ENCODE data around the gene C12orf56. TPM values are rescaled to one million over a fixed set of nuclear protein-coding genes. Genes with fewer than 3 reads are reported as not detected.
A peak's percentile ranks its signal among the peaks of the same experiment; 100 is the strongest.

The C12orf56 gene
- total RNA-seq, 2 experiments from 2014 or later, result not detected

DNA sequence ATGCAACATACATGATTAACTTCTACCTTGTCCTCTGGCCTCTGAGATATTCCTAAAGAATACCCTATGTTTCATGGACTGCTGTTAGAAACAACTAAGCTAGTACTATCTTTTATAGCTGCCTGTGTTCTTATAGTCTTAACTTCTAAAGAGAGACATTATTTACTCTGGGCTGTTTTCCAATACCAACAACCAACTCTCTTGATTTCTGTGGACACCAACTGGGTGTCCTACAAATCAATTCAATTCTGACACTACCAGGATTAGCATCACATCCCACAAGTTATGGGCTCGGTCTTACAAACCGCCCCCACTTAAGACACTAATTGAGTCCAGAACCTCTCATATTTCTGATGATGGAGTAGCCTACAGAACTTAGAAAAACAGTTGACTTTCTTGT, 21.9 kb upstream of the C12orf56 start:
- no peaks in the 10 kb centered on the region for H3K9me3 Mint-ChIP-seq
- ChIA-PET POLR2A (no interaction called here), CTCF (no interaction called here)
- peaks cover 28% of the 10 kb centered on the region for H3K4me1 Mint-ChIP-seq (ENCODE audit: low read depth)
- ATAC-seq, result no peak
- no peaks in the 10 kb centered on the region for H3K27me3 Mint-ChIP-seq
- no peak overlapping the region for H3K4me3 Mint-ChIP-seq
- peaks cover 60% of the 10 kb centered on the region for H3K36me3 Mint-ChIP-seq (ENCODE audit: low read depth)
- intact Hi-C loops (cut with micrococcal nuclease), result no loop called here
- no peak overlapping the region for H3K27ac Mint-ChIP-seq
- TF ChIP-seq, protein P1, sequence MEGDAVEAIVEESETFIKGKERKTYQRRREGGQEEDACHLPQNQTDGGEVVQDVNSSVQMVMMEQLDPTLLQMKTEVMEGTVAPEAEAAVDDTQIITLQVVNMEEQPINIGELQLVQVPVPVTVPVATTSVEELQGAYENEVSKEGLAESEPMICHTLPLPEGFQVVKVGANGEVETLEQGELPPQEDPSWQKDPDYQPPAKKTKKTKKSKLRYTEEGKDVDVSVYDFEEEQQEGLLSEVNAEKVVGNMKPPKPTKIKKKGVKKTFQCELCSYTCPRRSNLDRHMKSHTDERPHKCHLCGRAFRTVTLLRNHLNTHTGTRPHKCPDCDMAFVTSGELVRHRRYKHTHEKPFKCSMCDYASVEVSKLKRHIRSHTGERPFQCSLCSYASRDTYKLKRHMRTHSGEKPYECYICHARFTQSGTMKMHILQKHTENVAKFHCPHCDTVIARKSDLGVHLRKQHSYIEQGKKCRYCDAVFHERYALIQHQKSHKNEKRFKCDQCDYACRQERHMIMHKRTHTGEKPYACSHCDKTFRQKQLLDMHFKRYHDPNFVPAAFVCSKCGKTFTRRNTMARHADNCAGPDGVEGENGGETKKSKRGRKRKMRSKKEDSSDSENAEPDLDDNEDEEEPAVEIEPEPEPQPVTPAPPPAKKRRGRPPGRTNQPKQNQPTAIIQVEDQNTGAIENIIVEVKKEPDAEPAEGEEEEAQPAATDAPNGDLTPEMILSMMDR (IDR thresholded peaks at IDR 0.05), result no peak
- no peak for DNase-seq

DNA sequence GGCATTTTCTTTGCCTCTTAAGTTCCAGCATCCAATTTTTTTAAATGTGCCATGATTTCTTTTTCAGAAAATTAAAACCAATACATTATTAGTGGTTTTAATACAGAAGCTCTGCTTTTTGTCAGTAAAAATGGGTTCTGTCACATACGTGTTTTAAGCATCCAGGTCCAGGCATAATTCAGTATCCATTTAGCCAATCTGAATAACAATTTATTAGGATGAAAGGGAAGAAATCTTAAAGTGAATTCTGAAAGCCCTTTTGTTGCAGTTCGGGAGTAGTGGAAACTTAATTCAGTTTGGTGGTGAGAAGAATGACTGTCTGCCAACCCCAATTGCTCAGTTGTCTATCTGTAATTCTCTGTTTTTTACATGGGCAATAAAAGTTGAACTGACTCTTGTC, 20.9 kb upstream of the C12orf56 start:
- ChIA-PET POLR2A (interaction anchor here (0.6 to 1.0 kb wide), 3 partner anchors 25 to 150 kb away, joined by 3 read pairs; no protein-coding TSS in a partner anchor), CTCF (interaction anchor here (0.7 kb wide), 1 partner anchor 413 kb away, joined by 3 read pairs; the partner anchor contains the start of gene TBC1D30)
- H3K27me3 Mint-ChIP-seq, result no peaks in the 10 kb centered on the region
- H3K9me3 Mint-ChIP-seq, result no peaks in the 10 kb centered on the region
- intact Hi-C loops (cut with micrococcal nuclease), result no loop called here
- peaks cover 29% of the 10 kb centered on the region for H3K4me1 Mint-ChIP-seq (ENCODE audit: low read depth)
- H3K36me3 Mint-ChIP-seq (ENCODE audit: low read depth), result peaks cover 60% of the 10 kb centered on the region
- ATAC-seq (no peak), DNase-seq (no peak)
- TF ChIP-seq, protein P1 (IDR thresholded peaks at IDR 0.05), result no peak
- no peak overlapping the region for H3K4me3 Mint-ChIP-seq
- H3K27ac Mint-ChIP-seq, result no peak overlapping the region

DNA sequence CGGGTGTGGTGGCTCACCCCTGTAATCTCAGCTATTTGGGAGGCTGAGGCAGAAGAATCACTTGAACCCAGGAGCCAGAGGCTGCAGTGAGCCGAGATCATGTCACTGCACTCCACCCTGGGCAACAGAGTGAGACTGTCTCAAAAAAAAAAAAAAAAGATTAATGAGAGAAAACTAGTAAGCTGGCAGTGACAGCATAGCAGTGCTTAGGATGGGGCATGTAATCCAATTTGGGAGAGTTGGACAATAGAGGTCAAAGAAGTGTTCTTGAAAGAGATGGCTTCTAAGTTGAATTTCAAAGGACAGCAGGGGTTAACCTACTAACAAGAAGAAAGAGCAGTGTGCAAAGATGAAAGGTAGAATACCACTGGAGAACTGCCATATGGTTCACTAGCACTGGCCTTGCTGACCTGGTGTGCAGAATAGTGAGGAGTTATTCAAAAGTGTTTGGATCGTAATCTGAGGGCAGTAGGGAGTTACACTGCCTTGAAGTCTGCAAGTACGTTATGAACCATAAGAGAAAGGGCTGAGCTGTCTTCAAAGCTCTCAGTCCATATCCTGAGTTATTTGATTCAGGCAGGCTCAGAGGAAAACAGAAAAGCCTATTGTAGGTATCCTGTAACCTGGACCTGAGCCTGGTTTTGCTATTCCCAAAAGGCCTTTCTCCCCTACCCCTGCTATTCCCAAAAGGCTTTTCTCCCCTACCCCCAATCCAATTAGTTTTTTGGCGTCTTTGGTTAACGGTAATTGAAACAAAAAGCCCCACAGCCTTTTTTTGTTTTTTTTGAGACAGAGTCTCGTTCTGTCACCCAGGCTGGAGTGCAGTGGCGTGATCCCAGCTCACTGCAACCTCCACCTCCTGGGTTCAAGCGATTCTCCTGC, 17.0 kb upstream of the C12orf56 start:
- Mint-ChIP-seq H3K4me1 (ENCODE audit: low read depth) (peaks cover 41% of the 10 kb centered on the region), H3K36me3 (ENCODE audit: low read depth) (peaks cover 48% of the 10 kb centered on the region), H3K4me3 (no peak overlapping the region), H3K27me3 (no peaks in the 10 kb centered on the region), H3K27ac (no peak overlapping the region), H3K9me3 (no peaks in the 10 kb centered on the region)
- POLR2A ChIA-PET, result interaction anchor here (0.7 to 2.1 kb wide), 3 partner anchors 10 to 740 kb away, joined by 3 to 5 read pairs (median 4); no protein-coding TSS in a partner anchor
- TF ChIP-seq, protein P1 (IDR thresholded peaks at IDR 0.05), result no peak
- CTCF ChIA-PET, result no interaction called here
- no peak for DNase-seq
- intact Hi-C loops (cut with micrococcal nuclease), result no loop called here
- no peak for ATAC-seq

- Mint-ChIP-seq H3K4me1 (ENCODE audit: low read depth) (peaks cover 35% of the 10 kb centered on the region), H3K4me3 (peak overlapping the region; percentile 97), H3K27ac (peak overlapping the region; percentile 98), H3K27me3 (no peaks in the 10 kb centered on the region), H3K36me3 (ENCODE audit: low read depth) (peaks cover 27% of the 10 kb centered on the region), H3K9me3 (no peaks in the 10 kb centered on the region)
- intact Hi-C loops (cut with micrococcal nuclease), result no loop called here
- TF ChIP-seq, protein P1 (IDR thresholded peaks at IDR 0.05), result no peak
- ChIA-PET CTCF (interaction anchor here (1.0 kb wide), 1 partner anchor 560 kb away, joined by 3 read pairs; the partner anchor contains the start of gene SRGAP1), POLR2A (interaction anchor here (0.6 to 1.4 kb wide), 7 partner anchors 13 to 560 kb away, joined by 3 to 7 read pairs (median 4); partner anchors contain the start of gene SRGAP1)
- peak; percentile 35 for ATAC-seq
- DNase-seq, result peak; percentile 80
Measured at GRCh38 chr12:64404470-64405256, 14.1 kb upstream of the C12orf56 start.

Data from activated CD8-positive, alpha-beta T cell treated with anti-CD3 and anti-CD28 coated beads for 36 hours (primary cell).